GM12872 (cell line): Measurements from ENCODE around the gene AZIN2.

Source experiments
- TF ChIP-seq, protein P1 (sequence below): IDR thresholded peaks from 3 replicates; pipeline ENCODE4 v1.5.1; 2011; ENCODE audit warnings: low read depth, mild to moderate bottlenecking, low read length, moderate library complexity; ENCODE audit not compliant: insufficient read depth

The AZIN2 gene

DNA sequence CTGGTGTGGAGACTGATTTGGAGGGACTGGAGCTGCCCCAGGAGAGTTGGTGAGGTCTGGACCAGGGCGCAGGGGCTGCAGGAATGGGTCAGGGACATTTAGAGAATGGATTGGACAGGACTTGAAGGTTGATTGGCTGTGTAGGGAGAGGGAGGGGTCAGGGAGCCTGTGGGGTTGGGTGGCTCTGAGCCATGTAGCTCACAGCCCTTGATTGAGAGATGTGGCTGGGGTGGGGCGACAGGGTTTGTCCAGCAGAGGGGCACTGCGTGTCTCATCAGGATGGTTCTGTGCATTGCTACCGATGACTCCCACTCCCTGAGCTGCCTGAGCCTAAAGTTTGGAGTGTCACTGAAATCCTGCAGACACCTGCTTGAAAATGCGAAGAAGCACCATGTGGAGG is 12.1 kb downstream of the AZIN2 start:
- TF ChIP-seq, protein P1, sequence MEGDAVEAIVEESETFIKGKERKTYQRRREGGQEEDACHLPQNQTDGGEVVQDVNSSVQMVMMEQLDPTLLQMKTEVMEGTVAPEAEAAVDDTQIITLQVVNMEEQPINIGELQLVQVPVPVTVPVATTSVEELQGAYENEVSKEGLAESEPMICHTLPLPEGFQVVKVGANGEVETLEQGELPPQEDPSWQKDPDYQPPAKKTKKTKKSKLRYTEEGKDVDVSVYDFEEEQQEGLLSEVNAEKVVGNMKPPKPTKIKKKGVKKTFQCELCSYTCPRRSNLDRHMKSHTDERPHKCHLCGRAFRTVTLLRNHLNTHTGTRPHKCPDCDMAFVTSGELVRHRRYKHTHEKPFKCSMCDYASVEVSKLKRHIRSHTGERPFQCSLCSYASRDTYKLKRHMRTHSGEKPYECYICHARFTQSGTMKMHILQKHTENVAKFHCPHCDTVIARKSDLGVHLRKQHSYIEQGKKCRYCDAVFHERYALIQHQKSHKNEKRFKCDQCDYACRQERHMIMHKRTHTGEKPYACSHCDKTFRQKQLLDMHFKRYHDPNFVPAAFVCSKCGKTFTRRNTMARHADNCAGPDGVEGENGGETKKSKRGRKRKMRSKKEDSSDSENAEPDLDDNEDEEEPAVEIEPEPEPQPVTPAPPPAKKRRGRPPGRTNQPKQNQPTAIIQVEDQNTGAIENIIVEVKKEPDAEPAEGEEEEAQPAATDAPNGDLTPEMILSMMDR, result no peak

DNA sequence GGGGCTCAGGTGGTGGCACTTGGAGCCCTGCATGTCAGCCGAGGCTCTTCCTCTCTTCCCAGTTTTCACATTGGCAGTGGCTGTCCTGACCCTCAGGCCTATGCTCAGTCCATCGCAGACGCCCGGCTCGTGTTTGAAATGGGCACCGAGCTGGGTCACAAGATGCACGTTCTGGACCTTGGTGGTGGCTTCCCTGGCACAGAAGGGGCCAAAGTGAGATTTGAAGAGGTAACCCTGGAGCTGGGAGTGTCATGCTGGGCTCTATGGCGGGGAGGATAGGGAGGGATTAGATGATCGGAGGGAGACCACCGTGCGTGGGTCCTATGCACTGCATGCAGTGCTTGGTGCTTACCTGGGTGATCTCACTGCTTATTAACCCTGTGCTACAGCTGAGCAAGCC is 13.5 kb downstream of the AZIN2 start:
- TF ChIP-seq, protein P1, result no peak

DNA sequence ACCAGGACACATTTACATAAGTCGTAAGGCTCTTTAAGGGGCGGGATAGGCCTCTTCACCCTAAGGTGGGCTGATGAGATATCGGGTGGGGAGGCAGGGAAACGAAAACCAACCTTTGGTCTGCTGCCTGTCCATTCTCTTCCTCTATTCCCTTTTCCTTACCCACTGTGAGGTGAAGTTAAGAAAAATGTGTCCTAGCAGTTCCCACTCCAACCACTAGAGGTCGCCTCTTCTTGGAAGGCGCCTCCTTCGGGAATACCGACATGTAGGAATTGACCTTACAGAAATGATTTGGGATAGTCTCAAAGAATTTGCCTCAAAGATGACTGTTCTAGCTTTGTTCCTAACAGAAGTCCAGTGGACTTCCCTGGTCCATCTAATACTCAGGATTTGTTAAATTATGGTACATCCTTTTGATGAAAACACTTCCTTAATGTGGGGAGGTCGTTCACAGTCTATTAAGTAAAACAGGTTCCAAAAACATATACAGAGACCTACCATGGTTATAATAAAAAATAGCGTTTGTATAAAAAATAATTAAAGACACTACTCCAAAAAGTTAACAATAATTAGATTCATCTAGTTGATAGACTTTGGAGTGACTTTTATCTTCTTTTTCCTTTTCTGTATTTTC is 14.1 kb downstream of the AZIN2 start:
- TF ChIP-seq, protein P1, result peak; percentile 99

DNA sequence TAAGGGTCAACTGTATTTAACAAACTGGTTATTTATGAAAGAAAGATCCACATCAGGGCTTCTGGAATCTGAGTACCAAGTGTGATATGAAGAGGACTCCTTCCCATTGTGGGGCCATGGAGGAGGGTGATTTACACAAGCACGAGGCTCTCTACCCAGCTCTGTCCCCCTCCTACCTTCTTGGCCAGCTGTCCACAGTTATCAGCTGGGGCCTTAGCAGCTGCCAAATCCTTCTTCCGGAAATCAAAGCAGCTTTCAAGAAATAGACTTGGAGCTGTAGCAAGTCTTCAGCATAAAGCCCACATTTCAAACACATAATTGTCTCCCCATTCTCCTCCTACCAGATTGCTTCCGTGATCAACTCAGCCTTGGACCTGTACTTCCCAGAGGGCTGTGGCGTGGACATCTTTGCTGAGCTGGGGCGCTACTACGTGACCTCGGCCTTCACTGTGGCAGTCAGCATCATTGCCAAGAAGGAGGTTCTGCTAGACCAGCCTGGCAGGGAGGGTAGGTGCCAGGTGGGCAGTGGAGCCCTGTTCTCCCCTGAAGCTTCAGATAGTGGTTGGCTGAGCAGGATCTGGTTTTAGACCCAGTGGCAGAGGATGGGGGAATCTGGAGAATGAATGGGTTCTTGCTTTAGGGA is 15.5 kb downstream of the AZIN2 start:
- TF ChIP-seq, protein P1, result no peak

DNA sequence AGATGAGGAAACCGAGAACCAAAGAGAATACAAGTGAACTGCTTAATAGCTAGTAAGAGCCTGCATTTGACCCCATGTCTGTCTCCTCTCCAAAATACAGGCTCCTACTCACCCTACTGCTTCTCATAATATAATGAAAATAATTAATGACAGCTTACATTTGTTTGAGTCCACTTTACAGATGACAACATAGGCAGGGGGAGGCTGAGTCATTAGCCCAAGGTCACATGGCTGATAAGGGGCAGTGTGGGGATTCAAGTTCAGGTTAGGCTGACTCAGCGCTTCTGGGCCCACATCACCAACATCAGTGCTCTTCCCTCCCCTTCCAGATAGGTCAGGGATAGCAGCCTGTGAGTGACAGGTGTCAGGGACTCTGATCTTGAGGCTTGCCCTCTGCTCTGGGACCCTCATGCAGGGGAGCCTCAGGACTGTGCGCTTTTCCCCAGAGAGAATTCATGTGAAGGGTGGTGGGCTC is 16.2 kb downstream of the AZIN2 start:
- TF ChIP-seq, protein P1, result no peak

DNA sequence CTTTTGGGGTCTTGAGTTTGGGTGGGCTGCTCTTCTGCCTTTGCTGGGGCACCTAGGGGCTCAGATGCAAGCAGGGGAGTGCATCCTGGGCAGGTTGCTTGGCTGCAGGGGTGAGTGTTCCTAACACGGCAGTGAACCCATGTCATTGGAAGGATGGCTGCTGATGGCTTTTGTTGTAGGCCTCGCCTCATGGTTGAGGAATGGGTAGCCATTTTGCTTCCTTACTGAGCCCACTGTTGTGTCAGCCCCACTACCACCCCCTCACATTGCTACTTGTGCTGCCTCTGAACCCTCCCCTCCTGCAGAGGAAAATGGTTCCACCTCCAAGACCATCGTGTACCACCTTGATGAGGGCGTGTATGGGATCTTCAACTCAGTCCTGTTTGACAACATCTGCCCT is 16.8 kb downstream of the AZIN2 start:
- TF ChIP-seq, protein P1, result no peak

DNA sequence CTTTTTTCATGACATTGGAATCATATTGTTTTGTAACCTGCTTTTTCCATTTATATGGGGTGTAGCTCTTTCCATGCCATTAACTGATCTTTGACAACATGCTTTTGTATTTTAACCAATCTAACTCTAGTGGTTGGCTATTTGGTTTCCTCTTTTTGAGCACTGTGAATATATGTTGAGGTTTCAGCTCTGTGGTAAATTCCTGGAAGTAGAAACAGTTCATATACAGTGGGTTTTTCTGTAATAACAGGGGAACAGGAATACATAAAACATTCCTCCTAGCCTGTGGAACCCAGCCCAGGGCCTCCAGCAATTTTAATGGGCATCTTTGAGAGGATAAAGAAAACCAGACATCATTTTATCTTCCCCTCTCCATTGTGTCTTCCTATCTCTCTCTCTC is 17.4 kb downstream of the AZIN2 start:
- TF ChIP-seq, protein P1, result no peak
